BLaER1 treated with 17β-estradiol and CSF1 and Interleukin-3, amounts not matched to agents 10 nM and 100 nM (cell line): Measurements from ENCODE around the gene KLHL12.

Experiments used
- H3K27ac ChIP-seq, 11 experiments: shearing (Covaris generic); formaldehyde crosslinking; 2 replicates each; pipeline ENCODE4 v1.8.1; 2022
- H3K27me3 ChIP-seq, 11 experiments: shearing (Covaris generic); formaldehyde crosslinking; 2 replicates each; pipeline ENCODE4 v1.8.1; 2022
- H3K36me3 ChIP-seq, 11 experiments: shearing (Covaris generic); formaldehyde crosslinking; 2 replicates each; pipeline ENCODE4 v1.8.1; 2022
- H3K4me1 ChIP-seq, 10 experiments: shearing (Covaris generic); formaldehyde crosslinking; 2 replicates each; pipeline ENCODE4 v1.8.1; 2022
- H3K4me2 ChIP-seq, 11 experiments: shearing (Covaris generic); formaldehyde crosslinking; 2 replicates each; pipeline ENCODE4 v1.8.1; 2022
- H3K4me3 ChIP-seq, 10 experiments: shearing (Covaris generic); formaldehyde crosslinking; 2 replicates each; pipeline ENCODE4 v1.8.1; 2022
- H3K9ac ChIP-seq, 11 experiments: shearing (Covaris generic); formaldehyde crosslinking; 2 replicates each; pipeline ENCODE4 v1.8.1; 2022
- H3K9me3 ChIP-seq, 11 experiments: shearing (Covaris generic); formaldehyde crosslinking; replicated peaks in 1 of 11; 2 replicates each; pipeline ENCODE4 v1.8.1; 2022
- H4K20me1 ChIP-seq, 11 experiments: shearing (Covaris generic); formaldehyde crosslinking; 2 replicates each; pipeline ENCODE4 v1.8.1; 2022
- Cebpa-rat ChIP-seq, 11 experiments: shearing (Covaris generic); IDR thresholded peaks; 2 replicates each; pipeline ENCODE4 v1.8.1; 2022

KLHL12 gene

DNA sequence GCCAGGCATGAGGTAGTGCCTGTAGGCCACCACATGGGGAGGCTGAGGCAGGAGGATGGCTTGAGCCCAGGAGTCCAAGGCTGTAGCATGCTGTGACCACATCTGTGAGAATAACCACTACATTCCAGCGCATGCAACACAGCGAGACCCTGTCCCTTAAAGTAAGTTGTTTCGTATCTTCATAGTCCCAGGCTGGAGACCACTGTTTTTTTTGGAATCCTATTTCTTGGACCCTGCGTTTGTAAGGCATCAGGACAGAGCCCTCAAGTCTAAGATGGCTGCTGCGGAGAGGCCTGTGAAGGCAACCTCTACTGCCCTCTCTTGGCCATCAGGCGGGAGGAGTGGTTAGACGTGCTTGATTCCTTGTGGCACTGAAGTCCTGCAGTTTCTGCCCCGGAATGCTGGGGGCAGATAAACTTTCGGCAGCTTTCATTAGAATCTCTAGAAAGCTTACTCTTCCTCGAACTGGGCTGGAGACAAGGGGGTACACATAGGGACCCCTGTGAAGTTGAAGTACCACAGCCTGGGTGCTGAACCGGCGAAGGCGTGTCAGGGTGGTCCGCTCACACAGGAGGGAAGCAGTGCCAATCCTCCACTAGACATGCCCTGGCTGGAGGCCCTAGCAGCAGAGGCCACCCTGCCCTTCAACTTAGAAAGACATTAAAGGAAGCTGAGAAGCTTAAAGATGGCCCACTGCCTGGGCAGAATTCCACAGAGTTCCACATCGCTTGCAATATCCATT is 74.7 kb downstream of the KLHL12 start:
- Histone ChIP-seq H3K27ac (peak overlapping the region in 1 of 11 experiments; percentile 42; a peak in 1 of 22 replicates), H3K36me3 (no peaks in the 10 kb centered on the region), H3K9ac (no peak overlapping the region), H3K9me3 (no peaks in the 10 kb centered on the region), H4K20me1 (no peaks in the 10 kb centered on the region), H3K4me1 (peaks cover 13 to 55% (median 45%) of the 10 kb centered on the region in 10 experiments; a peak in 19 of 20 replicates), H3K4me2 (no peak overlapping the region; a peak in 1 of 22 replicates), H3K27me3 (no peaks in the 10 kb centered on the region), H3K4me3 (no peak overlapping the region)
- no peak for TF ChIP-seq Cebpa-rat (IDR thresholded peaks at IDR 0.05)

DNA sequence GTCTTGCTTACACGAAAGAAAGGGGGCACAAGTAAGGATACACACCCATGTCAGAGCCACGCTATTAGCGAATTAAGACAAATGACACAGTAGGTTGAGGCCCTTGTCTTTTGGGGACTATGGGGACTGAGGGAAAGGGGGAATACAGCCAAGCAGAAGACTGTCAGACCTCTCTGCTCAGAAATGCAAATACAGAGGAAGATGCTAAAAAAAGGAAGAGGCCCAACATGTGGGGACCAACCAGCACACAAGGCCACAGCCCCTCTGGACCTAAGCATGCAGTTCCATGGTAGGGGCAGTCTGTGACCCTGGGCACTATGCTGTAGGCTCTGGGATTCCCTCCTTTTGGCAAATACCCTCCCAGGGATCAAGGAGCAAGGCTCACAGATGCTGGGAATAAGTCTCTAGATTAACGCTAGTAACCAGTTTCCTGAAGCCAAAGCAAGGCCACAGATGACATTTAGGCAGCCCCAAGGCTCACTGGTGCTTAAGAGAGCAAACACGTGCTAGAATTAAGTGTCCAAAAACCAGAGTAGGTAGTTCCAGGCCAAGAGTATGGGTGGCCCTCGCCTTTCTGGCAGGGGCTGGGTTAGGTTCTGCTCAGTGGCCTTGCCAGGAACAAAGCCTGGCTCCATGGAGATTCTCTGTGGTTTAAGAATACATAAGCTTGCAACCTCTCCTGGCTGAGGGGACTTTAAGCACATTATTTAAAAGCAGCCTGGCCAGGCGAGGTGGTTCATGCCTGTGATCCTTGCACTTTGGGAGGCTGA is 76.3 kb downstream of the KLHL12 start:
- no peaks in the 10 kb centered on the region for H3K27me3 ChIP-seq
- no peaks in the 10 kb centered on the region for H3K36me3 ChIP-seq
- H3K4me3 ChIP-seq, result no peak overlapping the region
- no peaks in the 10 kb centered on the region for H3K9me3 ChIP-seq
- peak overlapping the region in 5 of 11 experiments; percentile 6 to 45 (median 15); a peak in 5 of 22 replicates for H3K27ac ChIP-seq
- no peak for TF ChIP-seq Cebpa-rat (IDR thresholded peaks at IDR 0.05)
- peak overlapping the region in 9 of 11 experiments; percentile 29 to 52 (median 46); a peak in 16 of 22 replicates for H3K4me2 ChIP-seq
- H3K9ac ChIP-seq, result peak overlapping the region in 3 of 11 experiments; percentile 5 to 7 (median 5); a peak in 3 of 22 replicates
- peaks cover 13 to 46% (median 37%) of the 10 kb centered on the region in 10 experiments; a peak in 19 of 20 replicates for H3K4me1 ChIP-seq
- H4K20me1 ChIP-seq, result no peaks in the 10 kb centered on the region

DNA sequence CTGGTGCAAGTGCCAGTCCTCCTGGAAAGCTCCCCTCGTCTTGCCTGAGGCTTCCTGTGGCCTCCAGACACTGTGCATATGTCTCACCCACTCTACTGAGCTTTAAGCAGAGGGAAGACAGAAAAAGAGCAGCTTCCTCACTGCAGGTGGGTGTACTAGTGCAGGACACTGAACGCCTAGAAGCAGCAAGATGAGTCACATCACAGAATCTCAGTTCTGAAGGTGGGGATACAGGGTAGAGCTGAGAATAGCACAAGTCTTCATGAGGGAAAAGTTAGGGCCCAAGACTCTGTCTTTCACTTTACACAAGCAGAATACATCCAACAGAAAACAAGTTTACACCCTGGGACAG is 78.9 kb downstream of the KLHL12 start:
- H3K36me3 ChIP-seq, result no peaks in the 10 kb centered on the region
- H3K4me3 ChIP-seq, result no peak overlapping the region
- no peaks in the 10 kb centered on the region for H4K20me1 ChIP-seq
- H3K9me3 ChIP-seq, result no peaks in the 10 kb centered on the region
- H3K4me2 ChIP-seq, result peak overlapping the region in 8 of 11 experiments; percentile 9 to 60 (median 44); a peak in 14 of 22 replicates
- H3K4me1 ChIP-seq, result peaks cover 7 to 33% (median 29%) of the 10 kb centered on the region in 10 experiments; a peak in 17 of 20 replicates
- H3K9ac ChIP-seq, result 0 out of 22 replicates have a peak overlapping the region, but pooled peaks of 1 of the 11 experiments have one; percentile 22
- H3K27me3 ChIP-seq, result no peaks in the 10 kb centered on the region
- peak overlapping the region in 1 of 11 experiments; percentile 12; a peak in 1 of 22 replicates for H3K27ac ChIP-seq
- TF ChIP-seq Cebpa-rat (IDR thresholded peaks at IDR 0.05), result no peak

DNA sequence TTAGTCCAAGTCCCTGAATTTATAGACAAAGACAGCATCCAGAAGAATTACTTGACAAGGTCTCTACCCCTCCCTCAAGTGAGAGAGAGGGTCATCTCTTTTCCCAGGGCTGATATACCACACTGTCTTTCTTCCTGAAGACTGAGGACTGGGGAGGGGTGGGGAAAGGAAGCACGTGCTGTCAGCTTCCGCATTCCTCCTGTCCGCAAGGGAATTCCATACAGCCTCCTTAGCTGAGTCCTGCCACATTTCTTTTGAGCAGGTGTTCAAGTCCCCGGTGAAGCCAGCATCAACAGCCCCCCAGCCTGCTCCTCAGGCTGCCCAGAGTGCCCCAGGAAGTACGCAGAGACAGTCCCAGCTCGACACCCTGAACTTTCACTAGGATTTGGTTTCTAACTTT is 82.1 kb downstream of the KLHL12 start:
- H4K20me1 ChIP-seq, result no peaks in the 10 kb centered on the region
- no peak for TF ChIP-seq Cebpa-rat (IDR thresholded peaks at IDR 0.05)
- H3K27me3 ChIP-seq, result no peaks in the 10 kb centered on the region
- peaks cover 0 to 18% (median 14%) of the 10 kb centered on the region in 10 experiments; a peak in 13 of 20 replicates for H3K4me1 ChIP-seq
- no peaks in the 10 kb centered on the region for H3K9me3 ChIP-seq
- no peak overlapping the region for H3K4me3 ChIP-seq
- no peak overlapping the region for H3K9ac ChIP-seq
- no peak overlapping the region for H3K4me2 ChIP-seq
- H3K27ac ChIP-seq, result no peak overlapping the region
- no peaks in the 10 kb centered on the region for H3K36me3 ChIP-seq

DNA sequence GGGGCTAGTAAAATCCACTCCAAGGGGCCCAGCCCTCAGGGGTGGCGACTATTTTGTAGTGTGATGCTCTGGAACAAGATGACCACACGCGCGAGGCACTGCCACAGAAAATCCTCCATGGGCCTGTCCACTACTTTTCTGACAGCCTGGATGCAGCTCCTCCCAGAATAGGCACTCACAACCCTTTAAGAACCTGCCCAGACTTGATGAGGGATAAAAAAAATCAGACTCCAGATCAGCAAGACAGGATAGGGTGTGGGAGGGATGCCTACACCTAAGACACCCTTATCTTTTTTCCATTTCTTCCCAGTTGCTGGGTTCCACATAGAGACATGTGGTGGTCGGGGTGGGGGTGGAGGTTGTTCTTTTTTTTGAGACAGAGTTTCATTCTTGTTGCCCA is 82.8 kb downstream of the KLHL12 start:
- Histone ChIP-seq H3K4me3 (no peak overlapping the region), H3K9ac (no peak overlapping the region), H3K27ac (no peak overlapping the region), H3K36me3 (no peaks in the 10 kb centered on the region), H3K4me1 (peaks cover 0 to 15% (median 14%) of the 10 kb centered on the region in 10 experiments; a peak in 13 of 20 replicates), H3K9me3 (no peaks in the 10 kb centered on the region), H3K4me2 (no peak overlapping the region), H4K20me1 (no peaks in the 10 kb centered on the region), H3K27me3 (no peaks in the 10 kb centered on the region)
- no peak for TF ChIP-seq Cebpa-rat (IDR thresholded peaks at IDR 0.05)

DNA sequence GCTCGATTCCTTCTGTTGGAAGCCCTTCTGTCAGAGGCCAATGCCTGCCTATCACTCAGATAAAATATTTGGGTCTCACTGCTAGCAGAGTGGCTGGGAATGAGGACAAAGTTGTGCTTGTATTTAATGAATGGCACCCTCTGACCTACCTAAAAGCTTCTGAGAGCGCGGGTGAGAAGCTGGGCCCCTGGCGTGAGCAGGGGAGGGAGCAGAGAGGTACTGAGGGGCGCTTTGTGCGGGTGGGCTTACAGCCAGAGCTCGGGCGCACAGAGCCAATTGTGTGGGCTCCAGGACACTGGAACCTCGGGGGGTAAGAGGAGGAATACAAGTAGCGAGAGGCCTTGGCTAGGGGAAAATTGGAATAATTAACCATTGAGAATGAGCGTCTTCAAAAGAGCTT is 84.0 kb downstream of the KLHL12 start:
- Histone ChIP-seq H4K20me1 (no peaks in the 10 kb centered on the region), H3K4me1 (peaks cover under 1 to 12% (median 10%) of the 10 kb centered on the region in 10 experiments; a peak in 19 of 20 replicates), H3K27me3 (no peaks in the 10 kb centered on the region), H3K27ac (no peak overlapping the region), H3K36me3 (no peaks in the 10 kb centered on the region), H3K4me3 (no peak overlapping the region), H3K9me3 (no peaks in the 10 kb centered on the region), H3K4me2 (no peak overlapping the region), H3K9ac (no peak overlapping the region)
- no peak for TF ChIP-seq Cebpa-rat (IDR thresholded peaks at IDR 0.05)
